CD4-positive, alpha-beta T cell treated with Interleukin-6 at 100 ng/mL for 8 hours (primary cell): ENCODE measurements around the gene HHATL.
"Not testable (repeated sequence)": the region's sequence is repeated elsewhere in the genome, so short reads cannot be mapped to it uniquely, and the experiment has no call there.

Source experiments
- DNase-seq: peaks from one replicate; pipeline ENCODE4 v3.0.0-alpha.2; 2020; ENCODE audit warnings: mixed read lengths, low spot score

Gene HHATL

GRCh38 chr3:42733501-42734262 lies 31.1 kb upstream of the HHATL start:
- DNase-seq, result no peak

- DNase-seq, result no peak
Observed at GRCh38 chr3:42732829-42733459, 30.3 kb upstream of the HHATL start.

- DNase-seq, result no peak
Observed at GRCh38 chr3:42732196-42732828, 29.7 kb upstream of the HHATL start.

- no peak for DNase-seq
Observed at GRCh38 chr3:42731476-42732195, 29.0 kb upstream of the HHATL start.

- no peak for DNase-seq
Observed at GRCh38 chr3:42730706-42731420, 28.3 kb upstream of the HHATL start.

- DNase-seq, result no peak
Observed at GRCh38 chr3:42730294-42730693, 27.7 kb upstream of the HHATL start.

GRCh38 chr3:42729404-42730145 lies 27.0 kb upstream of the HHATL start:
- DNase-seq, result no peak

GRCh38 chr3:42728668-42729364 lies 26.2 kb upstream of the HHATL start:
- DNase-seq, result no peak

- DNase-seq, result no peak
Observed at GRCh38 chr3:42728056-42728455, 25.5 kb upstream of the HHATL start.

- DNase-seq, result no peak
Observed at GRCh38 chr3:42725454-42725853, 22.9 kb upstream of the HHATL start.

- DNase-seq, result no peak
Observed at GRCh38 chr3:42723219-42723618, 20.6 kb upstream of the HHATL start.

- not testable (repeated sequence) for DNase-seq
Observed at GRCh38 chr3:42722442-42722841, 19.8 kb upstream of the HHATL start.

- DNase-seq, result no peak
Observed at GRCh38 chr3:42721690-42722089, 19.1 kb upstream of the HHATL start.

GRCh38 chr3:42720126-42720525 lies 17.5 kb upstream of the HHATL start:
- DNase-seq, result no peak

GRCh38 chr3:42719002-42719401 lies 16.4 kb upstream of the HHATL start:
- no peak for DNase-seq

- DNase-seq, result no peak
Observed at GRCh38 chr3:42718338-42718737, 15.7 kb upstream of the HHATL start.

GRCh38 chr3:42717306-42717705 lies 14.7 kb upstream of the HHATL start:
- DNase-seq, result no peak

GRCh38 chr3:42714171-42714852 lies 11.7 kb upstream of the HHATL start:
- no peak for DNase-seq

- DNase-seq, result no peak
Observed at GRCh38 chr3:42713747-42714146, 11.1 kb upstream of the HHATL start.
